ENCODE data around the gene OR6Q1. TPM values are rescaled to one million over a fixed set of nuclear protein-coding genes. Genes with fewer than 3 reads are reported as not detected.
"Not testable (repeated sequence)": the region's sequence is repeated elsewhere in the genome, so short reads cannot be mapped to it uniquely, and the experiment has no call there.

OR6Q1 gene, protein sequence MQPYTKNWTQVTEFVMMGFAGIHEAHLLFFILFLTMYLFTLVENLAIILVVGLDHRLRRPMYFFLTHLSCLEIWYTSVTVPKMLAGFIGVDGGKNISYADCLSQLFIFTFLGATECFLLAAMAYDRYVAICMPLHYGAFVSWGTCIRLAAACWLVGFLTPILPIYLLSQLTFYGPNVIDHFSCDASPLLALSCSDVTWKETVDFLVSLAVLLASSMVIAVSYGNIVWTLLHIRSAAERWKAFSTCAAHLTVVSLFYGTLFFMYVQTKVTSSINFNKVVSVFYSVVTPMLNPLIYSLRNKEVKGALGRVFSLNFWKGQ
- total RNA-seq (2014; rRNA removed; shearing (Covaris generic)): not detected in 2 replicates

DNA sequence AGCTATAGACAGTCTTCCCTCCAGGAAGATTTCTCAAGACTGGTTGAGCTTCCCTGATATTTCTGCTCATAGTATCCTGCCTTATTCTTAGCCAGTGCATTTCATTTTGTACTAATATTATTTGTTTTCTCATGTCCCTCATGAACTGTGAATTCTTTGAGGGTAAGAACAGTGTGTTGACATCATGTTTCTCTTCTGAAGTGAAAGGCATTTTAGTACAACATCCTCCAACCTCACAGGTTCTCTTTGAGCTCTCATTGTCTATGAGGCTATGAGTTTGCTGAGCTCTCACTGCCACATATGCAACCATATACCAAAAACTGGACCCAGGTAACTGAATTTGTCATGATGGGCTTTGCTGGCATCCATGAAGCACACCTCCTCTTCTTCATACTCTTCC lies at the start of gene OR6Q1:
OR6Q1 (plus strand) TSS at position 301 of the 400 bp plus-strand sequence; CDS start at position 301, 0 bp downstream.
- no peaks in the 10 kb centered on the region for H3K27me3 ChIP-seq (ENCODE audit: control insufficient read depth, insufficient read depth, low read length)
- no peak within 1 kb of the TSS for H3K4me3 ChIP-seq (ENCODE audit: insufficient read depth, low read depth, low read length)
- DNase-seq: no peak
- no peaks in the 10 kb centered on the region for H3K36me3 ChIP-seq (replicated peaks; ENCODE audit: control insufficient read depth, insufficient read depth, low read length)

DNA sequence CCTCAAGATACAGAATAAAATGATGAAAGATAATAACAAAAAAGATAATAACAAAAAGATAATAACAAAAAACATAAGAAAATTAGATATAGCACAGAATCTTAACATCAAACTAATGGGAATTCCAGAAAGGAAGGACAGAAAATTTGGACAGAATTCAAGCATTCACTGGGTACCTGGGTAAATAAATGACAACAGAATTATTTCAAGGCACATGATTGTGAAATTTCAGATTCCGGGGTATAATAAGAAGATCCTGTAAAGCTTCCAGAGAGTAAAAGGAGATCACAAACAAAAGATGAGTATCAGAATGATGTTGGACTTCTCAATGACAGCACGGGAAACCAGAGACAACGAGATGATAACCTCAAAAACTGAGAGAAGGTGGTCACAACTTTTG lies 49.2 kb upstream of the OR6Q1 start:
- no peaks in the 10 kb centered on the region for H3K27me3 ChIP-seq (ENCODE audit: control insufficient read depth, insufficient read depth, low read length)
- H3K4me3 ChIP-seq (ENCODE audit: insufficient read depth, low read depth, low read length): no peak overlapping the region
- H3K36me3 ChIP-seq (replicated peaks; ENCODE audit: control insufficient read depth, insufficient read depth, low read length): no peaks in the 10 kb centered on the region
- no peak for DNase-seq

DNA sequence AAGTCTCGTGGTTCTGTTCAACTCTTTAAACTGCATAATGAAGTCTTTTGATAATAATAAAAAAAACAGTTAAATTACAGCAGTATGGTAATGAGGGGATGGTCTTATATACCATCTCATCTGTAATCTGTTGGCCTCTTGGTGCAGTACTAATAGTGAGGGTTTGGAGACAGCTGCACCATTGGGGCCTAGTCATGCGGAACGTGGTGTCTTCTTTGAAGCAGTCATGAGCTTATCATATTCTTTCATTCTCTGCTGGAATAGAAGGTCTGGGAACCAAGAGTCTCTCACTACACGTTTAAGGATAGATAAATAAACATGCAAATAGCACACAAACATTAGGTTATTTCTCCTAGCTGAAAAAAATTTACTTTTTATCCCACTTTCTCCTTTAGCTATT lies 48.0 kb upstream of the OR6Q1 start:
- no peaks in the 10 kb centered on the region for H3K27me3 ChIP-seq (ENCODE audit: control insufficient read depth, insufficient read depth, low read length)
- H3K36me3 ChIP-seq (replicated peaks; ENCODE audit: control insufficient read depth, insufficient read depth, low read length): no peaks in the 10 kb centered on the region
- no peak overlapping the region for H3K4me3 ChIP-seq (ENCODE audit: insufficient read depth, low read depth, low read length)
- no peak for DNase-seq

DNA sequence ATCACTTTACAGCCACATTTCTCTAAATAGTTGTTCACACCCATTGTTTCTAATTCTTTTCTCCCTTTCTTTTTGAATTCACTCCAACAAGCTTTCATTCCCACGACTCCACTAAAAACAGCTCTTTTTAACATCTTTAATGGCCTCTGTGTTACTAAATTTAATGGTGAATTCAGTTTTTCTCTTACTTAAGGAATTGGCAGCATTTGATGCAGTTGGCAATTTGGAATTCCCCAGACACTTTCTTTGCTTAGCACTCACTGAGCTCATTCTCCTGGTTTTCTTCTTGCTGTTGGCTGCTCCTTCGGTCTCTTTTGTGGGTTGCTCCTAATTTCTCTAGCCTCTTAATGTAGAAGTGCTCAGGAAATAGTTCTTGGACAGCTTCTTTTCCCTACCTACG lies 47.6 kb upstream of the OR6Q1 start:
- Histone ChIP-seq H3K27me3 (ENCODE audit: control insufficient read depth, insufficient read depth, low read length) (no peaks in the 10 kb centered on the region), H3K36me3 (replicated peaks; ENCODE audit: control insufficient read depth, insufficient read depth, low read length) (no peaks in the 10 kb centered on the region), H3K4me3 (ENCODE audit: insufficient read depth, low read depth, low read length) (no peak overlapping the region)
- no peak for DNase-seq

DNA sequence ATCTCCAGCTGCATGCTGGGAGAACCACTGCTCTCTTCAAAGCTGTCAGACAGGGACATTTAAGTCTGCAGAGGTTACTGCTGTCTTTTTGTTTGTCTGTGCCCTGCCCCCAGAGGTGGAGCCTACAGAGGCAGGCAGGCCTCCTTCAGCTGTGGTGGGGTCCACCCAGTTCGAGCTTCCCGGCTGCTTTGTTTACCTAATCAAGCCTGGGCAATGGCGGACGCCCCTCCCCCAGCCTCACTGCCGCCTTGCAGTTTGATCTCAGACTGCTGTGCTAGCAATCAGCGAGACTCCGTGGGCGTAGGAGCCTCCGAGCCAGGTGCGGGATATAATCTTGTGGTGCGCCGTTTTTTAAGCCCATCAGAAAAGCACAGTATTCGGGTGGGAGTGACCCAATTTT lies 31.2 kb upstream of the OR6Q1 start:
- H3K36me3 ChIP-seq (replicated peaks; ENCODE audit: control insufficient read depth, insufficient read depth, low read length); H3K4me3 ChIP-seq (ENCODE audit: insufficient read depth, low read depth, low read length); H3K27me3 ChIP-seq (ENCODE audit: control insufficient read depth, insufficient read depth, low read length); DNase-seq: not testable (repeated sequence)

DNA sequence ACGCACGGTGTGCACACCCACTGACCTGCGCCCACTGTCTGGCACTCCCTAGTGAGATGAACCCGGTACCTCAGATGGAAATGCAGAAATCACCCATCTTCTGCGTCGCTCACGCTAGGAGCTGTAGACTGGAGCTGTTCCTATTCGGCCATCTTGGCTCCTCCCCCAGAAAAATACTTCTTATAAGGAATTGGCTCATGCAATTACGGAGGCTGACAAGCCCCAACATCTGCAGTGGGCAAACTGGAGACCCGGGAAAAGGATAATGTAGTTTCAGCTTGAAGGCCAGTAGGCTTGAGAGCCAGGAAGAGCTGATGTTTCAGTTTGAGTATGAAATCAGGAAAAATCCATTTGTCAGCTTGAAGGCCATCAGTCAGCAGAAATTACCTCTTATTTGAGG lies 30.7 kb upstream of the OR6Q1 start:
- not testable (repeated sequence) for DNase-seq; H3K4me3 ChIP-seq (ENCODE audit: insufficient read depth, low read depth, low read length); H3K27me3 ChIP-seq (ENCODE audit: control insufficient read depth, insufficient read depth, low read length); H3K36me3 ChIP-seq (replicated peaks; ENCODE audit: control insufficient read depth, insufficient read depth, low read length)

DNA sequence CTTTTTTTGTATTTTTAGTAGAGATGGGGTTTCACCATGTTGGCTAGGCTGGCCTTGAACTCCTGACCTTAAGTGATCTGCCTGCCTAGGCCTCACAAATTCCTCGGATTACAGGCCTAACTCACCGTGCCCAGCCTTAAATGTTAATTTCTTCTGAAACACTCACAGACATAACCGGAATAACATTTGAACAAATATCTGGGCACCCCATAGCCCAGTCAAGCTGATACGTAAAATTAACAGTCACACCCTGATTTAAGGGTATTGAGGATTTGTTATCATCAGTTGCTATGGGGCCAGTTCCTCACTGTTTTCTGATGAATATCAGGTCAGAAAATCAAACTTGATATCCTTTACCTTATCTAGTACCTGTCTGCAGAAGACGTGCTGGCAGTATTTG lies 30.1 kb upstream of the OR6Q1 start:
- Histone ChIP-seq H3K36me3 (replicated peaks; ENCODE audit: control insufficient read depth, insufficient read depth, low read length) (no peaks in the 10 kb centered on the region), H3K4me3 (ENCODE audit: insufficient read depth, low read depth, low read length) (no peak overlapping the region), H3K27me3 (ENCODE audit: control insufficient read depth, insufficient read depth, low read length) (no peaks in the 10 kb centered on the region)
- DNase-seq: no peak

DNA sequence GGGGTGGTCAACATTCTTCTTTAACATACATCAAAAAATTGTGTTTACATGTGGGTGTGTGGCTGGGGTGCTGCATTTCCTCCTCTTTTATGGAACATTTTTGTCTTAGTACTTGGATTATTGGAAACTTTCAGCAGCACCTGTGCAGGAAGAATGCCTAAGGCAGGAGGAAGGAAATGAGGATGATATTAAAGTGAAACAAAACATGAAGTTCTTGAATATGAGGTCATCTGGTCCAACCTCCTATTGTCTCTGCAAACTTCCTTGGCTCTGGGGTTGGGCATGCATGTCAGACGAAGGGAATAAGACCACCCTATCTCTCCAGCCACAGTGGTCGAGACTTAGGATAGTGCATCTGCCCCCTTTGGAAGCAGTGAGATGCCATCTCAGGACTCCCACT lies 27.7 kb upstream of the OR6Q1 start:
- Histone ChIP-seq H3K4me3 (ENCODE audit: insufficient read depth, low read depth, low read length) (no peak overlapping the region), H3K27me3 (ENCODE audit: control insufficient read depth, insufficient read depth, low read length) (no peaks in the 10 kb centered on the region), H3K36me3 (replicated peaks; ENCODE audit: control insufficient read depth, insufficient read depth, low read length) (no peaks in the 10 kb centered on the region)
- no peak for DNase-seq

DNA sequence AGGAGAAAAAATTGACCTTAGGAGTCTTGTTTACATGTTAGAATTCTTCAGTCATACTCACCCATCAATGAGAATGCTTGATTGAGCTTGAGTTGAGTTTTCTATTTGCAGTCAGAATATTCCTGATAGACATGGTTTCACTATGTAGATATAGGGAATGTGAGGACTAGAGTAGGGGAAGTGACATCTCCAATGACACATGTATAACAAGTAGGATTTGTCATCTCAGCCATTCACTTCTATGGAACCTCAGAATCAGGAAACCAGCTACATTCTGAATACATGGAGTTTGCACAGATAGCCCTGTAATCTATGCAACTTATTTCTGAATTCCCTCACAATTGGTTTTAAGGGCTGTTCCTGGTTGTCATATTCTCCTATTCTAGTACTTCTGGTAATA lies 27.2 kb upstream of the OR6Q1 start:
- no peak overlapping the region for H3K4me3 ChIP-seq (ENCODE audit: insufficient read depth, low read depth, low read length)
- no peak for DNase-seq
- no peaks in the 10 kb centered on the region for H3K36me3 ChIP-seq (replicated peaks; ENCODE audit: control insufficient read depth, insufficient read depth, low read length)
- H3K27me3 ChIP-seq (ENCODE audit: control insufficient read depth, insufficient read depth, low read length): no peaks in the 10 kb centered on the region

DNA sequence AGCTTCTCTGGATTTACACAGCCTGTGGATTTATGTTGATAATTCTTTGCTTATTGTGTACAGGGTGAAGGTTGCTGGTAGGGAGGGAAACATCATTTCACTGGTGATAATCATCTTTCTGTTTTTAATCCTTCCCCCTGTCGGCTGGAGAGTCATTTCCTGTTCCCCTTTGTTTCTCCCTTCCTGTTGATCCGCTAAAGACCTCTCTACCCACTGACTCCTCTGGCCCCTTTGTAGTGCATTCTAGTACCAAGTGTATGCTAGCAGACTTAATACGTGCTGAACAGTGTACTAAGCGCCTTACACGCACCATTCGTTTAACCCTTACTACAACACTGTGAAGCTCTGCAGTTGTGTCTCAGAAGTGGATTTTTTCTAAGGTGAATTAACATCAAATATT lies 26.1 kb upstream of the OR6Q1 start:
- H3K36me3 ChIP-seq (replicated peaks; ENCODE audit: control insufficient read depth, insufficient read depth, low read length): no peaks in the 10 kb centered on the region
- H3K27me3 ChIP-seq (ENCODE audit: control insufficient read depth, insufficient read depth, low read length): no peaks in the 10 kb centered on the region
- no peak overlapping the region for H3K4me3 ChIP-seq (ENCODE audit: insufficient read depth, low read depth, low read length)
- DNase-seq: no peak

DNA sequence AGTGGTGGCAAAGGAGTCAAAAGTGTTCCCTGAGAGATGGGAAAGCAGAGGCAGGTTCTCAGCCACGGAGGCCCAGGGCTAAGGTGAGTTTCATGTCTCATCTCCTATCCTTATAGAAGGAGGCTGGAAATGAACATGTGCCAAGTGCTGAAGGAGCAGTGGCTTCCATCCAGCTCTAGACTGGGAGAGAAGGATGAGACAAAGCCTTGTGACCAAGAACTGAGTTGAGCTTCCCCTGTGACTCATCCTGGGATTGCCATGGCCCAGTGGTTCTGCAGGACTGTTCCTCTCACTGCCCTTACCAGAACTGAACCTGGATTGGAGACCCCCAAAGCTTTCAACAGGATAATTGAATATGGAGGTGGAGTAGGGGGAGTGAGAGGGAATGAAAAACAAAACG lies 23.8 kb upstream of the OR6Q1 start:
- Histone ChIP-seq H3K4me3 (ENCODE audit: insufficient read depth, low read depth, low read length) (no peak overlapping the region), H3K27me3 (ENCODE audit: control insufficient read depth, insufficient read depth, low read length) (no peaks in the 10 kb centered on the region), H3K36me3 (replicated peaks; ENCODE audit: control insufficient read depth, insufficient read depth, low read length) (no peaks in the 10 kb centered on the region)
- no peak for DNase-seq

DNA sequence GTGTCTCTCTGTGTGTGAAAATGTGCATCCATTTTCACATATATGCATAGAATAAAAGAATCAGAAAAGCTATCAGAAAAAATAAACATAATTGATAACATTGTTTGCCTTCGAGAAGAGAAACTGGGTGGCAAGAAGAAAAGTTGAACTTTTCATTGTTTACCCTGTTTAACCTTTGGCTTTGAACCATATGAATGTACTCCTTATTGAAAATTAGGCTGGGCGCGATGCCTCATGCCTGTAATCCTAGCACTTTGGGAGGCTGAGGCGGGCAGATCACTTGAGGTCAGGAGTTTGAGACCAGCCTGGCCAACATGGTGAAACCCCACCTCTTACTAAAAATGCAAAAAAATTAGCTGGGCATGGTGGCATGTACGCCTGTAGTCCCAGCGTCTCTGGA lies 19.0 kb upstream of the OR6Q1 start:
- Histone ChIP-seq H3K27me3 (ENCODE audit: control insufficient read depth, insufficient read depth, low read length) (no peaks in the 10 kb centered on the region), H3K36me3 (replicated peaks; ENCODE audit: control insufficient read depth, insufficient read depth, low read length) (no peaks in the 10 kb centered on the region), H3K4me3 (ENCODE audit: insufficient read depth, low read depth, low read length) (no peak overlapping the region)
- DNase-seq: no peak

DNA sequence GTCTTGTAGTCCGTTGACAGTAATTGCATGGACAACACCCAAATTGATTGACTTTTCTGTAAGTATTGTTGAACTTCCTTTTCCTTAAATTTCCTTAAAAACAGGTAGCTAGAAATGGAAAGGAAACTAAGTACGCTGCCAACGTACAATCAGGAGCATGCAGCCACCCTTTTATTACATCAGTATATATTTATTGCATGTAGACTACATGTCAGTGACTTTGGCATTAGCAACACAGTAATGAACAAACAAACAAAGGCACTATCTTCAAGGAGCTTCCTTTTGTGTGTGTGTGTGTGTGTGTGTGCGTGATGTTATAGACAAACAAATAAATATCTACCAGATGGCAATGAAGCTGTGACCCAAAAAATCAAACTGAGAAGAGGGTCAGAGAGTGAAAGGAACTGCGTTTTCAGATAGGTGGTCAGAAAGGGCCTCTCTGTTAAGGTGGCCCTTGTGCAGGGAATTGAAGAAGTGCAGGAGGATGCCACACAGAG lies 7.3 kb upstream of the OR6Q1 start, which contains the start of gene OR9Q1:
OR9Q1 (plus strand) TSS at position 447 of the 497 bp plus-strand sequence. CDS start 155,564 bp downstream, outside the sequence.
- H3K27me3 ChIP-seq (ENCODE audit: control insufficient read depth, insufficient read depth, low read length): no peaks in the 10 kb centered on the region

DNA sequence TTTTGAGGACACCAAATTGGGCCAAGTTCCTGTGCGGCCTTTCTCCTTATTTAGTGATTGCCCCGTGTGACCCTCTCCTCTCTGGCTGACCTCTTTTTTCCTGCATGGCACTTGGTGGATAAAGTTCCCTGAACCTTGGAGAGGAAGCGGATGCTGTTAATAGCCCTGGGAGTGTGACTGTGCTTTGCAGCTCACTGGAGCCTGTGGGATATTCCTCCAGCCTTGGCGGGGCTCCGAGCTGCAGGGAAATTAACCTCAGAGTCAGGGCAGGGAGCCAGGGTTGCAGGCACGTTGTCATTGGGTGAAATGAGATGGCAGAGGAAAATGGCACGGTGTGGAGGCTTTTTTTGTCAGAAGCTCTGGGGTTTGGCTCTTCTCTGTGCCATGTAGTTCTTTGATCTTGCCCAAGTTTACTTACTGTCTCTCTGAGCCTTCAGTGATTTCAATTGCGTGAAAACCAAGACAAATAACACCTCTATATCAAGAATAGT lies 6.1 kb upstream of the OR6Q1 start:
- H3K4me3 ChIP-seq (ENCODE audit: insufficient read depth, low read depth, low read length): no peak overlapping the region
- H3K27me3 ChIP-seq (ENCODE audit: control insufficient read depth, insufficient read depth, low read length): no peaks in the 10 kb centered on the region
- no peaks in the 10 kb centered on the region for H3K36me3 ChIP-seq (replicated peaks; ENCODE audit: control insufficient read depth, insufficient read depth, low read length)
- DNase-seq: no peak

More for the DNA sequence above, 7.3 kb upstream of the OR6Q1 start, which contains the start of gene OR9Q1:
- H3K36me3 ChIP-seq (replicated peaks; ENCODE audit: control insufficient read depth, insufficient read depth, low read length): no peaks in the 10 kb centered on the region
- H3K4me3 ChIP-seq (ENCODE audit: insufficient read depth, low read depth, low read length): no peak within 1 kb of the TSS
- DNase-seq: no peak

DNA sequence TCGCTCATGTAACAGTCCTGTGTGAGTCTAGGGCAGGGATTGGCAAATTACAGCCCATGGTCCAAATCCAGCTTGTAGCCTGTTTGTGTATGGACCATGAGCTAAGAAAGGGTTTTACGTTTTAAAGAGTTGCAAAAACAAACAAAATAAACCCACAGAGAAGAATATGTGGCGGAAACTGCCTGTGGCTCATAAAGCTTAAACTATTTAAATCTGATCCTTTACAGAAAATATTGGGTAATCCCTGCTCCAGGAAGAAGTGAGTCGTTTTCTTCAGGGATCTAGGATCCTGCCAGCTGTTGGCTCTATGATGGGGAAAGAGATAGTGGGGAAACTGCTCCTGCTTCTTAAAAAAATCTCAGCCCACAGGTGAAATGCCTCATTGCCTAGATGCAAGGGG lies 3.4 kb upstream of the OR6Q1 start:
- H3K27me3 ChIP-seq (ENCODE audit: control insufficient read depth, insufficient read depth, low read length): no peaks in the 10 kb centered on the region
- no peaks in the 10 kb centered on the region for H3K36me3 ChIP-seq (replicated peaks; ENCODE audit: control insufficient read depth, insufficient read depth, low read length)
- DNase-seq: no peak
- no peak overlapping the region for H3K4me3 ChIP-seq (ENCODE audit: insufficient read depth, low read depth, low read length)

Measured in H7 (cell line).